PFSK-1 (cell line): ENCODE data around the gene ACKR3.

Experiments
- FOXP2 ChIP-seq: optimal IDR thresholded peaks from 2 replicates; pipeline ENCODE3; 2011; ENCODE audit warnings: borderline replicate concordance, control low read depth, inconsistent platforms; ENCODE audit not compliant: insufficient read depth; ENCODE audit errors: extremely low read length, extremely low read depth
- POLR2AphosphoS5 ChIP-seq: IDR thresholded peaks from 2 replicates; pipeline ENCODE4 v1.6.1; 2012; ENCODE audit warnings: low read depth, mild to moderate bottlenecking, control low read depth, low read length, moderate library complexity
- SIN3A ChIP-seq: IDR thresholded peaks from 2 replicates; pipeline ENCODE4 v1.6.1; 2012; ENCODE audit warnings: mild to moderate bottlenecking, low read length, moderate library complexity, borderline replicate concordance; ENCODE audit not compliant: insufficient read depth
- TAF1 ChIP-seq: IDR thresholded peaks from 2 replicates; pipeline ENCODE4 v1.6.1; 2012; ENCODE audit warnings: low read length, control low read depth, borderline replicate concordance; ENCODE audit not compliant: insufficient read depth
- TF ChIP-seq, protein P1 (sequence below), 2 experiments: IDR thresholded peaks; 2 replicates each; pipeline versions ENCODE4 v1.6.1 to v1.8.0; 2011 to 2012; ENCODE audit warnings: low read depth in 2 of 2, low read length in 2 of 2, control low read depth in 1 of 2, inconsistent platforms in 1 of 2, mild to moderate bottlenecking in 1 of 2, moderate library complexity in 1 of 2; ENCODE audit not compliant: insufficient read depth in 1 of 2

Gene ACKR3

DNA sequence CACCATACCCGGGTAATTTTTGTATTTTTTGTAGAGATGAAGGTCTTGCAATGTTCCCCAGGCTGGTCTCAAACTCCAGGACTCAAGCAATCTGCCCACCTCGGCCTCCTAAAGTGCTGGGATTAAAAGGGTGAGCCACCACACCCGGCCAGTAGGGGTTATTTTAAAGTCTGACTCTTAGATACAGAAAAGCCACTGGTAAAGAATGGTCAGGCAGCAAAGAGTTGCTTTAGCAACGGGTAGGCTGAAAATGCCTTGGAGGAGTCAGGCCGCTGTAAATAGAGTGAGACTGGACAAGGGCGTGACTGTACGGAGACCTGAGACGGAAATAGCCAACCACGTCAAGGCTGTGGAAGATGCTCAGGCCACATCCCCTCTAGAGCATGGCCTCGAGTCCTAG is 54.2 kb downstream of the ACKR3 start:
- TF ChIP-seq SIN3A (no peak), POLR2AphosphoS5 (no peak), TAF1 (no peak), FOXP2 (no peak)
- TF ChIP-seq, protein P1, sequence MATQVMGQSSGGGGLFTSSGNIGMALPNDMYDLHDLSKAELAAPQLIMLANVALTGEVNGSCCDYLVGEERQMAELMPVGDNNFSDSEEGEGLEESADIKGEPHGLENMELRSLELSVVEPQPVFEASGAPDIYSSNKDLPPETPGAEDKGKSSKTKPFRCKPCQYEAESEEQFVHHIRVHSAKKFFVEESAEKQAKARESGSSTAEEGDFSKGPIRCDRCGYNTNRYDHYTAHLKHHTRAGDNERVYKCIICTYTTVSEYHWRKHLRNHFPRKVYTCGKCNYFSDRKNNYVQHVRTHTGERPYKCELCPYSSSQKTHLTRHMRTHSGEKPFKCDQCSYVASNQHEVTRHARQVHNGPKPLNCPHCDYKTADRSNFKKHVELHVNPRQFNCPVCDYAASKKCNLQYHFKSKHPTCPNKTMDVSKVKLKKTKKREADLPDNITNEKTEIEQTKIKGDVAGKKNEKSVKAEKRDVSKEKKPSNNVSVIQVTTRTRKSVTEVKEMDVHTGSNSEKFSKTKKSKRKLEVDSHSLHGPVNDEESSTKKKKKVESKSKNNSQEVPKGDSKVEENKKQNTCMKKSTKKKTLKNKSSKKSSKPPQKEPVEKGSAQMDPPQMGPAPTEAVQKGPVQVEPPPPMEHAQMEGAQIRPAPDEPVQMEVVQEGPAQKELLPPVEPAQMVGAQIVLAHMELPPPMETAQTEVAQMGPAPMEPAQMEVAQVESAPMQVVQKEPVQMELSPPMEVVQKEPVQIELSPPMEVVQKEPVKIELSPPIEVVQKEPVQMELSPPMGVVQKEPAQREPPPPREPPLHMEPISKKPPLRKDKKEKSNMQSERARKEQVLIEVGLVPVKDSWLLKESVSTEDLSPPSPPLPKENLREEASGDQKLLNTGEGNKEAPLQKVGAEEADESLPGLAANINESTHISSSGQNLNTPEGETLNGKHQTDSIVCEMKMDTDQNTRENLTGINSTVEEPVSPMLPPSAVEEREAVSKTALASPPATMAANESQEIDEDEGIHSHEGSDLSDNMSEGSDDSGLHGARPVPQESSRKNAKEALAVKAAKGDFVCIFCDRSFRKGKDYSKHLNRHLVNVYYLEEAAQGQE (IDR thresholded peaks at IDR 0.05; ENCODE audit: insufficient read depth in 1 of 2, low read depth in 2 of 2, low read length in 2 of 2): no peak

DNA sequence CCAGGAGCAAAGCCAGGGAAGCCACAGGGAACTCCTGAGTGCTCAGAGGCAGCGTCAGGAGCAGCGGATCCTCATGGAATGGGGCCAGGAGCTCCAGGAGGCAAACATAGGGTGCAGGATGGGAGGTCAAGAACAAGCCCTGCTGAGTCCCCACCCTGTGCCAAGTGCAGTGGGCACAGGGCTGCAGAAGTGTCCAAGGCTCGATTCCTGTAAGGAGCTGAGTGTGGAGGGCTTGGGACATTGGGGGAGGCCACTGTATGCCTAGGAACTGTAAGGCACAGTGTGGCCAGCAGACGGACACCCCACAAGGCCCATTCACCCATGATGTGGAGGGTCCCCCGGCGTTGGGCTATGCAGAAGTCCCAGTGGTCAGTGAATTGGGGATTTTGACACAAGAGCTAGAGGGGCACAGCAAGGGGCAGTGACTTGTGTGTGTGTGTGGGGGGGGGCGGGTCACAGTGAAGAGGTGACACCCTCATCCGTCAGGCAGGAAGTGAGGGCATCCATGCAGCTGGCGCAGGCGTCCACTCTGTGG is 55.6 kb downstream of the ACKR3 start:
- TF ChIP-seq POLR2AphosphoS5 (no peak), TAF1 (no peak), SIN3A (no peak), FOXP2 (no peak)
- TF ChIP-seq, protein P1 (IDR thresholded peaks at IDR 0.05; ENCODE audit: insufficient read depth in 1 of 2, low read depth in 2 of 2, low read length in 2 of 2): no peak

DNA sequence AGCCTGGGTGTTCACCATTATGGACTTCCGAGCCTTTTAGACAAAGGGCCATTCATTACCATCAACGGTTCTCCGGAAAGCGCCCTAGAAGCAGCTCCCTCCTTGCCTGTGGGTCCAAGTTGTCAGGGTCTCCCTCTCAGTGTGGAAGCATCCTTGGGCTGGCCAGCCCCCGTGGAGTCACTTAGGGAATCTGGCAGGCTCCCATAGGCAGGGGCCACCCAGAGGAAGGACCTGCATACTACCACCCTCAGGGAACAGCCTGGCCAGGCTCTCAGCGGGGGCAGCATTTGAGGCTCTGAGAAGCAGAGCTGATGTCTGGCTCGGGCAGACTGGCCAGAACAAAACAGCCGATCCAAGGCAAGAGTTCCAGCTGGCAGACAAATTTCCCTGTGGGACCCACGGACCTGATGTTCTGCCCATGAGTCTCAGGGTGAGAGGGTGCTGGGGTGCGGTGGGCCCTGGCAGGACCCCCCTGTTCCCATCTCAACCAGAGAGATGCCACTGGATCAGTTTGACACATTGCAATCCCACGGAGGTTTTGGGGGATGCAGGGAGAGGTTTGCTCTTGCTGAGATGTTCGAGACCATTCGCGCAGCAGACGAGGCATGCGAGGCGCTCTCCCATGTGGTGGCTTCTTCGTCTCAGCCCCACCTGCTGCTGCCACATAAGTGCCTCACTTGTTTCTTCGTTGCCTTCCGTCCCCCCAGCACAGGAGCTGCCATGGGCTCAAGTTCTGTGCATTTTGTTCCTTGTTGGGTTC is 56.9 kb downstream of the ACKR3 start:
- TF ChIP-seq FOXP2: no peak
- TF ChIP-seq, protein P1 (IDR thresholded peaks at IDR 0.05; ENCODE audit: insufficient read depth in 1 of 2, low read depth in 2 of 2, low read length in 2 of 2): no peak
- TF ChIP-seq POLR2AphosphoS5: no peak
- TF ChIP-seq SIN3A: no peak
- no peak for TF ChIP-seq TAF1

DNA sequence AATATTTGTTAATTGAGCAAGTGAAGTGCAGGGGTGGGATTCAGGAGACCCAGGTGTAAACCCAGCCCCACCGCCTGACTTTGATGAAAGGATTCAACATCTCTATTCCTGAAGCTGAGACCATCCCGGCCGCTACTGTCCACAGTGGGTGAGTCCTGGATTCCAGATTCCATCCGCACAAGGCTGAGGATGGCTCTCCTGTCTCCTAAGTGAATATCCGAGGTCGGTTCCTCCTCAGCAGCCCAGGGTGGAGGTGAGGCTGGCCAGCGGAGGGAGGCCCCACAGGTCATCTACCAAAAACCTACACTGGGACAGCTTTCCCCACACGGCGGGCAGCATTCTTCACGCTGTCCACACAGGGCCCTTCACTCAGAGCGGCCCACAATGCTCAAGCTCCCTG is 57.6 kb downstream of the ACKR3 start:
- no peak for TF ChIP-seq TAF1
- TF ChIP-seq, protein P1 (IDR thresholded peaks at IDR 0.05; ENCODE audit: insufficient read depth in 1 of 2, low read depth in 2 of 2, low read length in 2 of 2): no peak
- no peak for TF ChIP-seq SIN3A
- TF ChIP-seq POLR2AphosphoS5: no peak
- no peak for TF ChIP-seq FOXP2
